HCT116 (cell line): Measurements from ENCODE around the gene AMOT. TPM values are rescaled to one million over a fixed set of nuclear protein-coding genes. Genes with fewer than 3 reads are reported as not detected.

Experiments
- ATAC-seq: fragments of 200-7000 bp; cut with Tn5 transposase; 2 replicates; pipeline ENCODE4 v1.9.1; 2020; ENCODE audit warnings: mild to moderate bottlenecking, moderate library complexity
- BruUV-seq: library from RNA; stranded (reverse); fragments of 400-500 nt; replicated peaks from 2 replicates; lab custom pipeline; 2021; lab: Mats Ljungman, UMichigan
- CTCF ChIA-PET: fragments of 300-600 bp; sonication (Branson Sonifier 250); formaldehyde crosslinking; loops from one replicate; lab custom pipeline; 2021; ENCODE audit warnings: antibody characterized with exemption; lab: Charles Lee
- POLR2A ChIA-PET: fragments of 300-600, 350-600 bp; sonication (Branson Sonifier 250); formaldehyde crosslinking; loops from one replicate; lab custom pipeline; 2021; ENCODE audit warnings: antibody characterized with exemption; lab: Charles Lee
- RAD21 ChIA-PET, 2 experiments: fragments of 300-600 bp; sonication (Branson Sonifier 250); formaldehyde crosslinking; loops; one replicate each; lab custom pipeline; 2023; ENCODE audit warnings: low total read pairs in 2 of 2; ENCODE audit not compliant: uncharacterized antibody in 2 of 2, unreplicated experiment in 2 of 2, low non-redundant PET in 1 of 2; lab: Charles Lee
- DNase-seq: peaks from one replicate; pipeline ENCODE4 v3.0.0-alpha.2; 2010; ENCODE audit warnings: low read depth, low spot score
- H2AFZ ChIP-seq: fragments of 200-600 bp; shearing (Covaris generic), sonication (generic); 2 replicates; pipeline ENCODE4 v1.6.1; 2017; ENCODE audit warnings: low read depth, mixed run types, mixed read lengths, antibody characterized with exemption, low read length; ENCODE audit not compliant: poor library complexity, severe bottlenecking
- H3K27ac ChIP-seq: 2 replicates; pipeline ENCODE4 v1.5.1; 2012; ENCODE audit warnings: low read depth, low read length
- H3K27me3 ChIP-seq: fragments of 200-600 bp; sonication (generic); 2 replicates; pipeline ENCODE4 v1.6.1; 2016; ENCODE audit warnings: mixed run types, low read length, mixed read lengths; ENCODE audit not compliant: insufficient read depth
- H3K36me3 ChIP-seq, 2 experiments: fragments of 200-500 bp in 1 of 2; fragments of 200-600 bp in 1 of 2; sonication (Bioruptor generic) in 1 of 2; sonication (generic) in 1 of 2; 2 replicates each; pipeline versions ENCODE4 v1.5.1 to v1.6.1; 2014 to 2016; ENCODE audit warnings: low read length in 2 of 2, inconsistent platforms in 1 of 2, mixed read lengths in 1 of 2, mixed run types in 1 of 2; ENCODE audit not compliant: insufficient read depth in 2 of 2, control insufficient read depth in 1 of 2
- H3K4me1 ChIP-seq, 2 experiments: fragments of 200-600 bp in 1 of 2; sonication (generic) in 1 of 2; 2 replicates each; pipeline versions ENCODE4 v1.5.1 to v1.6.1; 2012 to 2017; ENCODE audit warnings: low read length in 2 of 2, inconsistent platforms in 1 of 2, mild to moderate bottlenecking in 1 of 2, mixed read lengths in 1 of 2, mixed run types in 1 of 2, moderate library complexity in 1 of 2; ENCODE audit not compliant: insufficient read depth in 2 of 2, control insufficient read depth in 1 of 2
- H3K4me2 ChIP-seq: fragments of 200-600 bp; sonication (generic); 2 replicates; pipeline ENCODE4 v1.6.1; 2017; ENCODE audit warnings: mixed run types, low read length, mixed read lengths
- H3K4me3 ChIP-seq, 2 experiments: fragments of 200-600 bp in 1 of 2; sonication (generic) in 1 of 2; replicated peaks in 1 of 2; 2 replicates each; pipeline ENCODE4 v1.5.1; 2011 to 2016; ENCODE audit warnings: low read length in 2 of 2, control low read depth in 1 of 2, low read depth in 1 of 2, mild to moderate bottlenecking in 1 of 2, mixed read lengths in 1 of 2, mixed run types in 1 of 2
- H3K79me2 ChIP-seq: fragments of 200-600 bp; sonication (generic); 2 replicates; pipeline ENCODE4 v1.6.1; 2017; ENCODE audit warnings: mild to moderate bottlenecking, mixed run types, low read length, moderate library complexity, mixed read lengths; ENCODE audit not compliant: insufficient read depth
- H3K9ac ChIP-seq: fragments of 200-600 bp; sonication (generic); 2 replicates; pipeline ENCODE4 v1.6.1; 2016; ENCODE audit warnings: low read length, mixed read lengths
- H3K9me2 ChIP-seq: fragments of 200-600 bp; sonication (generic), shearing (Covaris generic); 2 replicates; pipeline ENCODE4 v1.6.1; 2017; ENCODE audit warnings: mixed run types, mild to moderate bottlenecking, moderate library complexity; ENCODE audit not compliant: insufficient read depth
- H3K9me3 ChIP-seq, 2 experiments: fragments of 200-500 bp in 1 of 2; fragments of 200-600 bp in 1 of 2; sonication (Bioruptor generic) in 1 of 2; sonication (generic) in 1 of 2; 2 replicates each; pipeline ENCODE4 v1.6.1; 2014 to 2017; ENCODE audit warnings: low read length in 2 of 2, mixed read lengths in 2 of 2, inconsistent platforms in 1 of 2, low read depth in 1 of 2, mild to moderate bottlenecking in 1 of 2, mixed run types in 1 of 2, moderate library complexity in 1 of 2; ENCODE audit not compliant: control insufficient read depth in 1 of 2, insufficient read depth in 1 of 2
- H4K20me1 ChIP-seq: fragments of 200-600 bp; sonication (generic), shearing (Covaris generic); 2 replicates; pipeline ENCODE4 v1.6.1; 2017; ENCODE audit warnings: mixed run types, mild to moderate bottlenecking, moderate library complexity; ENCODE audit not compliant: insufficient read depth
- CBX3 ChIP-seq: IDR thresholded peaks from 2 replicates; pipeline ENCODE4 v1.6.1; 2012; ENCODE audit warnings: low read depth
- EGR1 ChIP-seq: IDR thresholded peaks from 2 replicates; pipeline ENCODE4 v1.6.1; 2012; ENCODE audit warnings: low read depth
- ELF1 ChIP-seq: IDR thresholded peaks from 2 replicates; pipeline ENCODE4 v1.6.1; 2012; ENCODE audit warnings: low read depth, borderline replicate concordance
- EZH2 ChIP-seq: fragments of 200-600 bp; sonication (generic); IDR thresholded peaks from 2 replicates; pipeline ENCODE4 v1.6.1; 2017; ENCODE audit warnings: antibody characterized with exemption, mixed run types
- EZH2phosphoT487 ChIP-seq: fragments of 200-600 bp; IDR thresholded peaks from 2 replicates; pipeline ENCODE4 v1.6.1; 2018; ENCODE audit warnings: antibody characterized with exemption, borderline replicate concordance
- FOSL1 ChIP-seq: IDR thresholded peaks from 2 replicates; pipeline ENCODE4 v1.6.1; 2012; ENCODE audit warnings: low read depth
- POLR2AphosphoS5 ChIP-seq: IDR thresholded peaks from 2 replicates; pipeline ENCODE4 v1.6.1; 2011; ENCODE audit warnings: mild to moderate bottlenecking, low read depth, low read length, moderate library complexity
- SIN3A ChIP-seq: IDR thresholded peaks from 2 replicates; pipeline ENCODE4 v1.6.1; 2012; ENCODE audit warnings: low read depth
- TCF7L2 ChIP-seq: IDR thresholded peaks from 2 replicates; pipeline ENCODE4 v1.7.0; 2011; ENCODE audit warnings: borderline replicate concordance, inconsistent platforms; ENCODE audit not compliant: insufficient read depth, insufficient read length; ENCODE audit errors: extremely low read depth
- YY1 ChIP-seq: IDR thresholded peaks from 2 replicates; pipeline ENCODE4 v1.6.1; 2011; ENCODE audit warnings: low read length, low read depth, moderate library complexity, mild to moderate bottlenecking; ENCODE audit not compliant: insufficient replicate concordance; ENCODE audit errors: extremely low read depth
- ZFX ChIP-seq: fragments of 450-650 bp; IDR thresholded peaks from 2 replicates; pipeline ENCODE4 v1.6.1; 2017
- ZNF274 ChIP-seq: fragments of 200-500 bp; sonication (Bioruptor generic); IDR thresholded peaks from 2 replicates; pipeline ENCODE4 v1.6.1; 2014; ENCODE audit warnings: mild to moderate bottlenecking, low read depth, low read length, inconsistent platforms
- intact Hi-C: fragments of 100-400 bp; cut with micrococcal nuclease; formaldehyde crosslinking; loops from 2 replicates; pipeline ENCODE4 v1.10.0; 2022
- total RNA-seq: library from RNA; stranded (reverse); gene quantifications from one replicate; pipeline ENCODE4 v1.2.1, GENCODE V29; 2021; ENCODE audit not compliant: unreplicated experiment
- TF ChIP-seq, protein P1 (sequence below): IDR thresholded peaks from 2 replicates; pipeline ENCODE4 v1.6.1; 2012
- TF ChIP-seq, protein P2 (sequence below), 3 experiments: fragments of 200-600 bp in 1 of 3; sonication (generic) in 1 of 3; IDR thresholded peaks in 2 of 3; conservative IDR thresholded peaks in 1 of 3; 2 replicates each; pipeline ENCODE4 v1.5.1; 2012 to 2017; ENCODE audit warnings: low read depth in 2 of 3, low read length in 2 of 3, antibody characterized with exemption in 1 of 3, borderline replicate concordance in 1 of 3, control low read depth in 1 of 3, mild to moderate bottlenecking in 1 of 3, mixed read lengths in 1 of 3, mixed run types in 1 of 3, moderate library complexity in 1 of 3; ENCODE audit not compliant: insufficient read depth in 1 of 3
- TF ChIP-seq, protein P3 (sequence below): IDR thresholded peaks from 2 replicates; pipeline ENCODE4 v1.6.1; 2011; ENCODE audit warnings: mild to moderate bottlenecking, low read length, moderate library complexity; ENCODE audit not compliant: insufficient replicate concordance; ENCODE audit errors: extremely low read depth
- TF ChIP-seq, protein P4 (sequence below): IDR thresholded peaks from 2 replicates; pipeline ENCODE4 v1.6.1; 2012; ENCODE audit warnings: low read depth

Gene AMOT
- total RNA-seq, 1 experiment from 2014 or later: 7.7 TPM

DNA sequence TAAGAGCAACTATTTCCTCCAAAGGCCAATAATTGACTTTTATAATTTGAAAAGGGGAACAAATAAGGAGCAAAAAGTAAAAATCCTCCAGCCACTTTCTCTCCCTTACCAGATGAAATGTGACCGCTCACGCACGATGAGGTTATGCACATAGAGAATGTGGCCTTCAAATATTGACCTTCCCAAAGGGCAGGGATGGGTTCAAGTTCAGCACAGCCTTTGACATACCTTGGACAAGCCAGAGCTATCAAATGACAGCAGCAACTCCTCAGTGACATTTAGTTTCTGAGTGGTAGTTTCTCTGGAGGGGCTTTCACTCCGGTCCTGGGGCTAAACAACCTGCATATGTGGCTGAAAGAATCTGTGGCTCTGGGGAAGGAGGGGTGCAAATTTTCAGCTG is 50.7 kb downstream of the AMOT start:
- Histone ChIP-seq H2AFZ (no peak overlapping the region), H3K79me2 (no peaks in the 10 kb centered on the region), H3K27ac (no peak overlapping the region), H3K36me3 (no peaks in the 10 kb centered on the region), H3K27me3 (no peaks in the 10 kb centered on the region), H3K4me2 (no peak overlapping the region), H3K9me2 (no peaks in the 10 kb centered on the region), H3K9ac (no peak overlapping the region), H3K9me3 (no peaks in the 10 kb centered on the region), H3K4me3 (no peak overlapping the region), H3K4me1 (no peaks in the 10 kb centered on the region), H4K20me1 (no peaks in the 10 kb centered on the region)
- no peak for TF ChIP-seq ZNF274
- no peak for TF ChIP-seq YY1
- TF ChIP-seq CBX3: no peak
- no peak for TF ChIP-seq EGR1
- no peak for TF ChIP-seq TCF7L2
- no peak for TF ChIP-seq ZFX
- TF ChIP-seq, protein P1, sequence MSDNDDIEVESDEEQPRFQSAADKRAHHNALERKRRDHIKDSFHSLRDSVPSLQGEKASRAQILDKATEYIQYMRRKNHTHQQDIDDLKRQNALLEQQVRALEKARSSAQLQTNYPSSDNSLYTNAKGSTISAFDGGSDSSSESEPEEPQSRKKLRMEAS: no peak
- TF ChIP-seq ELF1: no peak
- TF ChIP-seq, protein P2, sequence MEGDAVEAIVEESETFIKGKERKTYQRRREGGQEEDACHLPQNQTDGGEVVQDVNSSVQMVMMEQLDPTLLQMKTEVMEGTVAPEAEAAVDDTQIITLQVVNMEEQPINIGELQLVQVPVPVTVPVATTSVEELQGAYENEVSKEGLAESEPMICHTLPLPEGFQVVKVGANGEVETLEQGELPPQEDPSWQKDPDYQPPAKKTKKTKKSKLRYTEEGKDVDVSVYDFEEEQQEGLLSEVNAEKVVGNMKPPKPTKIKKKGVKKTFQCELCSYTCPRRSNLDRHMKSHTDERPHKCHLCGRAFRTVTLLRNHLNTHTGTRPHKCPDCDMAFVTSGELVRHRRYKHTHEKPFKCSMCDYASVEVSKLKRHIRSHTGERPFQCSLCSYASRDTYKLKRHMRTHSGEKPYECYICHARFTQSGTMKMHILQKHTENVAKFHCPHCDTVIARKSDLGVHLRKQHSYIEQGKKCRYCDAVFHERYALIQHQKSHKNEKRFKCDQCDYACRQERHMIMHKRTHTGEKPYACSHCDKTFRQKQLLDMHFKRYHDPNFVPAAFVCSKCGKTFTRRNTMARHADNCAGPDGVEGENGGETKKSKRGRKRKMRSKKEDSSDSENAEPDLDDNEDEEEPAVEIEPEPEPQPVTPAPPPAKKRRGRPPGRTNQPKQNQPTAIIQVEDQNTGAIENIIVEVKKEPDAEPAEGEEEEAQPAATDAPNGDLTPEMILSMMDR (IDR thresholded peaks at IDR 0.05 in 2 of 3, conservative IDR thresholded peaks at IDR 0.05 in 1 of 3; ENCODE audit: borderline replicate concordance in 1 of 3, insufficient read depth in 1 of 3, low read depth in 2 of 3, low read length in 2 of 3): no peak
- TF ChIP-seq, protein P3, sequence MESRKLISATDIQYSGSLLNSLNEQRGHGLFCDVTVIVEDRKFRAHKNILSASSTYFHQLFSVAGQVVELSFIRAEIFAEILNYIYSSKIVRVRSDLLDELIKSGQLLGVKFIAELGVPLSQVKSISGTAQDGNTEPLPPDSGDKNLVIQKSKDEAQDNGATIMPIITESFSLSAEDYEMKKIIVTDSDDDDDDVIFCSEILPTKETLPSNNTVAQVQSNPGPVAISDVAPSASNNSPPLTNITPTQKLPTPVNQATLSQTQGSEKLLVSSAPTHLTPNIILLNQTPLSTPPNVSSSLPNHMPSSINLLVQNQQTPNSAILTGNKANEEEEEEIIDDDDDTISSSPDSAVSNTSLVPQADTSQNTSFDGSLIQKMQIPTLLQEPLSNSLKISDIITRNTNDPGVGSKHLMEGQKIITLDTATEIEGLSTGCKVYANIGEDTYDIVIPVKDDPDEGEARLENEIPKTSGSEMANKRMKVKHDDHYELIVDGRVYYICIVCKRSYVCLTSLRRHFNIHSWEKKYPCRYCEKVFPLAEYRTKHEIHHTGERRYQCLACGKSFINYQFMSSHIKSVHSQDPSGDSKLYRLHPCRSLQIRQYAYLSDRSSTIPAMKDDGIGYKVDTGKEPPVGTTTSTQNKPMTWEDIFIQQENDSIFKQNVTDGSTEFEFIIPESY: no peak
- TF ChIP-seq SIN3A: no peak
- no peak for TF ChIP-seq EZH2
- no peak for TF ChIP-seq POLR2AphosphoS5
- TF ChIP-seq EZH2phosphoT487: no peak
- TF ChIP-seq, protein P4, sequence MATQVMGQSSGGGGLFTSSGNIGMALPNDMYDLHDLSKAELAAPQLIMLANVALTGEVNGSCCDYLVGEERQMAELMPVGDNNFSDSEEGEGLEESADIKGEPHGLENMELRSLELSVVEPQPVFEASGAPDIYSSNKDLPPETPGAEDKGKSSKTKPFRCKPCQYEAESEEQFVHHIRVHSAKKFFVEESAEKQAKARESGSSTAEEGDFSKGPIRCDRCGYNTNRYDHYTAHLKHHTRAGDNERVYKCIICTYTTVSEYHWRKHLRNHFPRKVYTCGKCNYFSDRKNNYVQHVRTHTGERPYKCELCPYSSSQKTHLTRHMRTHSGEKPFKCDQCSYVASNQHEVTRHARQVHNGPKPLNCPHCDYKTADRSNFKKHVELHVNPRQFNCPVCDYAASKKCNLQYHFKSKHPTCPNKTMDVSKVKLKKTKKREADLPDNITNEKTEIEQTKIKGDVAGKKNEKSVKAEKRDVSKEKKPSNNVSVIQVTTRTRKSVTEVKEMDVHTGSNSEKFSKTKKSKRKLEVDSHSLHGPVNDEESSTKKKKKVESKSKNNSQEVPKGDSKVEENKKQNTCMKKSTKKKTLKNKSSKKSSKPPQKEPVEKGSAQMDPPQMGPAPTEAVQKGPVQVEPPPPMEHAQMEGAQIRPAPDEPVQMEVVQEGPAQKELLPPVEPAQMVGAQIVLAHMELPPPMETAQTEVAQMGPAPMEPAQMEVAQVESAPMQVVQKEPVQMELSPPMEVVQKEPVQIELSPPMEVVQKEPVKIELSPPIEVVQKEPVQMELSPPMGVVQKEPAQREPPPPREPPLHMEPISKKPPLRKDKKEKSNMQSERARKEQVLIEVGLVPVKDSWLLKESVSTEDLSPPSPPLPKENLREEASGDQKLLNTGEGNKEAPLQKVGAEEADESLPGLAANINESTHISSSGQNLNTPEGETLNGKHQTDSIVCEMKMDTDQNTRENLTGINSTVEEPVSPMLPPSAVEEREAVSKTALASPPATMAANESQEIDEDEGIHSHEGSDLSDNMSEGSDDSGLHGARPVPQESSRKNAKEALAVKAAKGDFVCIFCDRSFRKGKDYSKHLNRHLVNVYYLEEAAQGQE: no peak
- no peak for TF ChIP-seq FOSL1
- BruUV-seq: no TSS peak
- intact Hi-C loops: no loop called here
- ChIA-PET POLR2A (no interaction called here), RAD21 (no interaction called here), CTCF (no interaction called here)
- ATAC-seq (no peak), DNase-seq (no peak)
